Gastrocnemius medialis (tissue), 4 donors: ENCODE data around the gene LIG4.

Experiments
- CTCF ChIP-seq, 5 experiments: fragments of 450-650 bp in 3 of 5; fragments of 200-600 bp in 2 of 5; sonication (generic) in 2 of 5; IDR thresholded peaks in 4 of 5; conservative IDR thresholded peaks in 1 of 5; 1 replicate in 4 of 5; 2 replicates in 1 of 5; pipeline ENCODE4 v1.5.1; 2016 to 2019; ENCODE audit warnings: antibody characterized with exemption in 5 of 5, mild to moderate bottlenecking in 3 of 5, moderate library complexity in 3 of 5
- POLR2A ChIP-seq, 2 donors: fragments of 450-650 bp; IDR thresholded peaks; one replicate each; pipeline ENCODE4 v1.6.1; 2017; ENCODE audit warnings: antibody characterized with exemption in 2 of 2, mild to moderate bottlenecking in 2 of 2, moderate library complexity in 2 of 2

DNA sequence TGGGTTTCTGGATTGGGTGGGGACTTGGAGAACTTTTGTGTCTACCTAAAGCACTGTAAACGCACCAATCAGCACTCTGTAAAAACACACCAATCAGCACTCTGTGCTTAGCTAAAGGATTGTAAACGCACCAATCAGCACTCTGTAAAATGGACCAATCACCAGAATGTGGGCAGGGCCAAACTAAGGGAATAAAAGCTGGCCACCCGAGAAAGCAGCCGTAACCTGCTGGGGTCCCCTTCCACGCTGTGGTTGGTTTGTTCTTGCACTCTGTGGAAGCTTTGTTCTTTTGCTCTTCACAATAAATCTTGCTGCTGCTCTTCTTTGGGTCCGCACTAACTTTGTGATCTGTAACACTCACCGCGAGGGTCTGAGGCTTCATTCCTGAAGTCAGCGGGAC, 37.3 kb downstream of the LIG4 start:
- no peak for TF ChIP-seq POLR2A (IDR thresholded peaks at IDR 0.05)
- TF ChIP-seq CTCF (IDR thresholded peaks at IDR 0.05 in 4 of 5, conservative IDR thresholded peaks at IDR 0.05 in 1 of 5): no peak
